Measurements from ENCODE around the gene ABLIM2. TPM values are rescaled to one million over a fixed set of nuclear protein-coding genes. Genes with fewer than 3 reads are reported as not detected.

The ABLIM2 gene
- total and polyA plus RNA-seq, 2 of the 8 experiments (the other 6 are each of a cell fraction or from before 2014, with no cell fraction given) = 2.8 to 3.0 TPM

DNA sequence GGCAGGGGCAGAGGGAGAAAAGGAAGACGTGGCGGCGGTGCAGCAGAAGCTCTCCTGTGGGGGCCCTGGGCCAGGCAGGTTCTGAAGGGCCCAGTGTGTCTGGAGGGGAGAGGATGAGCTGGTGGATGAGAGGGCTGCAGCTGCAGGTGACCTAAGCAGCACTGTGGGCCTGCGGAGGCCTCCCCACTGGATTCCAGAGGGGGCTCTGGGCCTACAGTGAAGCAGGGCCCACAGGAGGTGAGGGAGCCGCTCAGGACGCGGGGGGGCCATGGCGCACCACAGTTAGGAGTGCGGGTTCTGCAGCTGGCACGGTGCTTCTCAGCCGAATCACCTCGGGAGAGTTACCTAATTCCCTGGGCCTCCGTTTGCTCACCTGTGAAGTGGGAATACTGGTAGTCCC is 10.5 kb downstream of the ABLIM2 start (continued):
- TF ChIP-seq HDAC2 (IDR thresholded peaks at IDR 0.05; ENCODE audit: borderline replicate concordance in 1 of 2, low read depth in 2 of 2, low read length in 2 of 2) = no peak
- TF ChIP-seq, protein P1, sequence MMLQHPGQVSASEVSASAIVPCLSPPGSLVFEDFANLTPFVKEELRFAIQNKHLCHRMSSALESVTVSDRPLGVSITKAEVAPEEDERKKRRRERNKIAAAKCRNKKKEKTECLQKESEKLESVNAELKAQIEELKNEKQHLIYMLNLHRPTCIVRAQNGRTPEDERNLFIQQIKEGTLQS (IDR thresholded peaks at IDR 0.05; ENCODE audit: insufficient read depth, low read depth, low read length) = no peak

Measured in H1 (cell line).